Retina (tissue), 1 donor: Measurements from ENCODE around the gene NSG2.
A peak's percentile ranks its signal among the peaks of the same experiment; 100 is the strongest.
"Not testable (repeated sequence)": the region's sequence is repeated elsewhere in the genome, so short reads cannot be mapped to it uniquely, and the experiment has no call there.

Experiments
- DNase-seq: peaks from one replicate; pipeline ENCODE4 v3.0.0-alpha.2; 2016

NSG2 gene

DNA sequence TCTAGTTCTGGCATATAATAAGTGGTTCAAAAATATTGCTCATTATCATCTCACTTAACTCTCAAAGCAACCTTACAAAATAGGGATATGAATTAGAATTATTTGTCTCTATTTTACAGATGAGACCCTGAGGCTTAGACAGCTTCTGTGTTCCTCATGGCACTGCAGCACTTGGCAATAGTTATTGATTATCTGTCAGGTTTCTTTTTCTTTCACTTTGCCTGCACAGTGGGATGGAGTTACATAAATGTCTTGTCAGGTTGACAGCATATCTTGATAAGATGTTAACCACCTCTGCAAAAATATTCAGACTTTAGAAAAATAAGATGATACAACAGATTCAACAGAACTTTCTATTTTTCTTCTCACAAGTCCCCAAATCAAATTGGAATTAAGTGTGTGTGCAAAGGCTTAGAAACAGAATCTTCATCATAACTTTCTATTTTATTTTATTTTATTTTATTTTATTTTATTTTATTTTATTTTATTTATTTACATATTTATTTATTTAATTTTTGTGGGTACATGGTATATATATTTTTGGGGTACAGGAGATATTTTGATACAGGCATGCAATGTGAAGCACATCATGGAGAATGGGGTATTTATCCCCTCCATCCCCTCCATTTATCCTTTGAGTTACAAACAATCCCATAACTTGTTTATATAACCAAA is 17.7 kb downstream of the NSG2 start:
- DNase-seq, result no peak

DNA sequence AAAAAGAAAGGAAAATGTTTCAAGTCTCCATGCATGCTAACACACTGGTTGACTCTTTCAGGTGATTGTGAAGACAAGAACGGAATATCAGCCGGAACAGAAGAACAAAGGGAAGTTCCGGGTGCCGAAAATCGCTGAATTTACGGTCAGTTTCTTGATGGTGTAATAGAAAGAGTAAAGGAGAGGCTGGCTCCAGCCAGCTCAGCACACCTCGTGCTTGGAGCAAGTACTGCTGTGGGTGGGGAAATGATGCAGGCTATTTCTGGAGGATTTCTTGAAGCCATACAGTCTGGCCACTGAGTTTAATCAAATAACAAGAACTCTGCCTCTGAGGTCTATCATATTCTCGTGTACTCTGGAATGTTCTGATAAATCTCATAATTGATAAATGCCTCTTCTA is 18.7 kb downstream of the NSG2 start:
- DNase-seq, result no peak

DNA sequence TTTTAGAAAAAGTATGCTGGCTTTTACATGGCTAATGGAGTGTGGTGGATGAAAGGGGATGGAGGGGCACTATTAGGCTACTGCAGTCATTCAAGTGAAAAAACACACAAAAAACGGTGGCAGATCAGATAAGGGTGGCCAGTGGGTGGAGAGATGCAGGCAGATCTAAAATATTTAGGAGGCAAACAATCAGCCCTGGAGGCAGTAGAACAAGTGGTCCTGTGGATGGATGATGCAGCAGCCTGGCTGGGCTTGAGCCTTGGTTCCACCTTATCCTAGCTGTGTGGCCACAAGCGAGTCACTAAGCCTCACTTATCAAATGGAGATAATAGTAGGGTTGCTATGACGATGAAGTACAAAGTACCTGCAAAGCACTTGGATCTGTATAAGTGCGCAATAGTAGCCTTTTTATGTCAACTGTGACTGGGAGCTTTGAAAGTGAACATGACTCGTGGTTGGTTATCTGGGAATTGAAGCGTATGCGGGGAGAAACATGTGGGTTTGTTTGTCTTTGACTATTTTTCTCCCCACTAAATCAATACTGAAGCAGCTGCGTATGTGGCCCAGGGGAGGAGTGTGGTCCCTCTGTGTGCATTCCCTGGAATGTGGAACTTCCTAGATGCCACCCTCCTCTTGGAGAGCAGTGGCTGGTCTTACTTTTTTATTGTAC is 20.2 kb downstream of the NSG2 start:
- DNase-seq, result no peak

DNA sequence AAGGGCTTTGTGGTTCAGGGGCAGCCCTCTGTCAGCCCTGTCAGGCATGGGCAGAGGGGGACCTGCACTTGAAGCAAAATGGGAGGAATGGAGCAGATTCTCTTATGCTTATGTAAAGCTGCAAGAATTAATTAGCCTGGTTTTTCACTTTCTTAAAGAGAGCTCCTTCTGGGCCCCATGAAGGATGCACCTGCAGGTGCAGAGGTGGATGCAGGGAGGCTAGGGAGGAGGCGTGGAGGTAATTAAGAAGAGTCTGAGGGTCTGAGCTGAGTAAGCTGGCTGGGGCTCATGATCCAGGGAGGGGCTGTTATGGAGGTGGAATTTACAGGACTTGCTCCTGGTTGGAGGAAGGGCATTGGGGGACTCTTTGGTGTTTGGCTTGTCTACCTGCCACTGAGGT is 22.0 kb downstream of the NSG2 start:
- DNase-seq, result no peak

DNA sequence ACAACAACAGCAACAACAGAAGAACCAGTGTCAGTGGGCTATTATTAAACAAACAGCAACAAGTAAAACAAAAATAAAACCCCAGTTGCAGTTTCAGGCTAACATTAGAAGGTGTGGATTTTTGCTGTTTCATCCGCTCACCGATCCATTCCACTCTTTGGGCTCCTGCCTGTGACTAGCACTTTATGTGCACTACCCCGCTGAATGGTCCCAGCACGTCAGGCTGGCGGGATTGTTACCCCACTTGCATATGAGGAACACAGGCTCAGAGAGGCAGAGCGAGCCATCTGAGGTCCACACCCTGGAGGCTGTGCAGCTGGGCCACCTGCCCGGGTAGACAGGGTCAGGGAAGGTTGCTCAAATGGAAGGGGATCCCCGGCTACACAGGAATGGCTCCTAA is 26.0 kb downstream of the NSG2 start:
- DNase-seq, result no peak

DNA sequence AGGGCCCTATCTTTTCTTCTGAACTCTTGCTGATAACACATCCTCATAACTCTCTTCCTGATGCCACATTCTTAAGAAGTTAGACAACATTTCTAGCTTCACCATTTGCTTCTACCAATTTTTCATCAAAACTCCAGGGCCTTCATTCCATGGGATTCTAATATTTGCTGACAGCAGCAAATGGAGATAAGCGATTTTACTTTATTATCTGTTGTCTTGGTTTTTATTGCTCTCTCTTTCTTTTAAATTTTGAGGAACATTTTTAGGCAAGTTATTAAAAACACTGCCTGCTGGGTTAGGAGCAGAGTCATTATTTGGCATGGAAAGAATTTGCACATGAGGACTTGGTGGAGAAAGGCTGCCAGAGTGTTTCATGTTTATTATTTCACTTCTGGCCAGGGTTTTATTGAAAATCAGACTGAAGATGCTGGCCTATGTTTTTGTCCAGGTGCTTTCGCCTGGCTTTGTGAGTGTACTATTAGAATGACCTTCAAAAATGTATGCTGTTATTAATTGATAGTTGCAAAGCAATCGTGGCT is 27.7 kb downstream of the NSG2 start:
- no peak for DNase-seq

DNA sequence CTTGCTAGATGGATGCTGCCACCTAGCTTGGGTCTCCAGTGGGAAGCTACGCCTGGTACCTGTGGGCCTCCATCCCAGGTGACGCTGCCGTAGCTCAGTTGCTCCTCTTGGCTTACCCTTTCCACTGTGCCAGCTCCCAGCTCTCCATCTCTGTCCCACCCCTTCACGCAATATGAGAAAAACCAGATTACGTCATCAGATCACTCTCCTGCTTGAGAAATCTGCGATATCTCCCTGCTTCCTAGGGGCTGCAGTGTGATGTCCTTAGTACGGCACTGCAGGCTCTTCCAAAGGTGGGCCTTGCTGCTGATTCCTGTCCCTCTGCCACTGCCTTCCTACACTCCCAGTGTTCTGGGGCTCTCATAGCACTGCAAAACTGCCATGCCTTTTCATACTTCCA is 28.9 kb downstream of the NSG2 start:
- no peak for DNase-seq

DNA sequence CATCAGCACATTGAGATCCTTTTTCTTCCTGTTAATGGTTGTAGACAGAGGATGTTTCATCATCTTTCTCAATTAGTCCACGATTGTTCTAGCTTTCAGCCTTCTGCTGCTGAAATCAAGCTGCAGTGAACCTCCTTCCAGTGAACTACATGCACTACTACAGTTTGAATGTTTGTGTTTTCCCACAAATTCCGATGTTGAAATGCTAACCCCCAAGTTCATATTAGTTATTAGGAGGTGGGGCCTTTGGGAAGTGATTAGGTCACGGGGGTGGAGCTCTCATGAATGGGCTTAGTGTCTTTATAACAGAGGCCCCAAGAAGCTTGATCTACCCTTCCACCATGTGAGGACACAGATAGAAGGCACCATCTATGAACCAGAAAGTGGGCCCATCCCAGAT is 32.9 kb downstream of the NSG2 start:
- DNase-seq, result no peak

DNA sequence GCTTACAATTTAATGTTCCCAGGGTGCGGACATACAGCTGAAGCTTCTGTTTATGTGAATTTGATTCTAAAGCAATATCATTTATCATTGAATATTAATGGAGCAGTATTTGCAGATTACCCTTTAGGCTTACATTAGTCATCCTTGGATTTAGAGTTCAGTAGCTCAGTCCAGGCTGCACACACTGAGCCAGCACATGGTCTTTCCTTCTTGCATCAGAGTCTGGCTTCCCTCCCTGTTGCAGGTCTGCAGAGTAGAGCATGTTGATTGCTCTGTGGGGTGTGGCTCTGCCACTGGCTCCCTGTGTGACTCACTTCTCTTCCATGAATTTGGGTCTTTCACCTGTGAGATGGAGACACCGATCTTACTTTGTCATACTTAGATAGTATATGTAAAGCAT is 36.8 kb downstream of the NSG2 start:
- DNase-seq, result no peak

DNA sequence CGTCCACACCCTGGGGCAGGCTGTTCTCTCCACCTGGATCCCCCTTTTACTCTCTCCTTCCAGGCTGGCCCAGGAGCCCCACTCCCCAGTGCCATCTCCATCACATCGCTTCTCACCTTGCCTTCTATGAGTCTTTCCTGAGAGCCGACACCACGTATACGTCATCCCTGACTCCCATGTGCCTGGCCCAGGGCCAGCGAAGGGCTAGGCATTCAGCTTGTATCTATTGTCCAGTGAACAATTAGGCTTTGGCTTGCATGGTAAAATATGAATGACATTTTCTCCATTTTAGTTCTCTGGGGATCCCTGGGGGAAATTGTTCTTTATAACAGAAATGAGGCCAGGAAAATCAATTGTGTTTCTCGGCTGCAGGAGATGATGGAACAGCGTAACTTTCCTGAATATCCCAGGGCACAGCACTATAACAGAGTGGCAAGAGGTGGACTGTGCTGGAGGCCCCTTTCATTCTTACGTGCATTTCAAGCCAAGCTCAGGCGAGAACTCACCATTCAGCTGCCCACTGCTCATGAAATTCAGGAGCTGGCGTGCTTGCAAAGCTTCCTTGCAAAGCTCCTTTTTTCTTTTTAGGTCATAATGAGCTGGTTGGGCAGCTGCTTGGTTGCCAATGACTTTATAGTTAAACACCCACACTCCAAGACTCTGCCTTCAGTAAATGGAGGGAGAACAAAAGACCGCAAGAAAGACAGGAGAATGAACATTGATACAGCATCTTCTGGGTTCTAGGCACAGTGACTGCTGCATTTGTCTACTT is 37.7 kb downstream of the NSG2 start:
- DNase-seq, result peak; percentile 50

DNA sequence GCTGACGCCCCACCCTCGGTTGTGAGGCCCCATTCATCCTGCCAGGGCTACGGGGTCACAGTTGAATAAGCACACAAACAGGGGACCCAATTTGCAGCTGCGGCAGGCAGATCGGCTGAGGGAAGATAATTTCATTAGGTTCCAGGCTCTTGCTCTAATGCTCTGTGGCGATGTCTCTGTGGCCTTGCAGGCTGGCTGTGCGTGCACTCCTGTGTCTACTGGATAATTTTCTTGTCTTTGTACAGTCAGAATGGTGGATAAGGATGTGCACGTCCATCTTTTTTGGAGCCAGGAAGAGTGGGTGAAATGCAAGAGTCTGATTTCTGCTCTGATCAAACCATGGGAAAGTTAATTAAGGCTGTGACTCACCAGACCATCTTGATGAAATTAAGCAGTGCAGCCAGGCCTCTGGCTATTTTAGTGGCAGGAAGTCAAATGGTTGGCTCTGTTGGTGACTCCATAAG is 39.2 kb downstream of the NSG2 start:
- DNase-seq, result peak; percentile 44

DNA sequence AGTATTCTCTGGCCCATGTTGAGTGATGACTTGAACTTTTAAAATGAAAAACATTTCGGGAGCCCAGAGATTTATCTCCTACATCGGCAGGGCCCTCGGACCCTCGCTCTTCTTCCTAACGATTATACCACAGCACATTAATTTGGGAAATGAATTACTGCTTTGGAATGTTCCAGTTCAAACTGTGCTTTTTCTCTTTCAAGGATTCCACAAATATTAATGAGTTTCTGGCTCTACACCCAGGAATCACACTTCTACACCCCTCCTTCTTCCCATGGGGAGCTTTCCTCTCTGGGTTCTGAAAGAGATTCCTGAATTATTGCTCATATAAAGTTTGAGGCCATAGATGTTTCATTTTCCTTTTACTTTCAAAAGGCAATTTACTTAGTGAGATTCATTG is 41.2 kb downstream of the NSG2 start:
- DNase-seq, result no peak

DNA sequence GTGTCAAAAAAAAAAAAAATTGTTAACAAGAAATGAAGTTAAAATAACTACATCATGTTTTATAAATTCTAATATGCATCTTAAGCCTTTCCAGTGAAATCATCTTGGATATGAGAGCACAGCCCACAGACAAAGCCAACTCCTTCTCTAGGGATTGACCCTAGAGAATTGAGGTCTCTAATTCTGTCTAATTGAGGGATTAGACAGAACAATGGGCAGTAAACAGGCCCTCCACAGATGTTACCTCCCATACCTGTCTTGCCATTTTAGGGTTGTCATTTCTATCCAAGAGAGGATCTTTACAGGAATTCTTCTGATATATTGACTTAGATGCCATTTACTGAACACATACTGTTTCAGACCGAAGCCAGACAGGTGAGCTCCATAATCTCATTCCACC is 42.3 kb downstream of the NSG2 start:
- no peak for DNase-seq

DNA sequence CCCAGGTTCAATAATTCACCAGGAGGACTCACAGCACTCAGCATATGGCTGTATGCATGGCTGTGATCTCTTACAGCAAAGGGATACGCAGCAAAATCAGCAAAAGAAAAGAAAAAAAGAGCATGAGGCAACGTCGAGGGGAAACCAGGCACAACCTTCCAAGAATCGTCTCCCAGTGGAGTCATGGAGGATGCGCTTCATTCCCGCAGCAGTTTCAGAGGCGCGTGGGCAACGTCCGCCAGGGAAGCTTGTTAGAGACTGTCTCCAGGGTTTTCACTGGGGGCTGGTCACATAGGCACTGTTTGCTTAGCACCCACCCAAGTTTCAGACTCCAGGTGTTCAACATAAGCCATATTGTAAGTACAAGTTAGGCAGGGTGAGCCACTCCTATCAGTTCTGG is 44.6 kb downstream of the NSG2 start:
- no peak for DNase-seq

DNA sequence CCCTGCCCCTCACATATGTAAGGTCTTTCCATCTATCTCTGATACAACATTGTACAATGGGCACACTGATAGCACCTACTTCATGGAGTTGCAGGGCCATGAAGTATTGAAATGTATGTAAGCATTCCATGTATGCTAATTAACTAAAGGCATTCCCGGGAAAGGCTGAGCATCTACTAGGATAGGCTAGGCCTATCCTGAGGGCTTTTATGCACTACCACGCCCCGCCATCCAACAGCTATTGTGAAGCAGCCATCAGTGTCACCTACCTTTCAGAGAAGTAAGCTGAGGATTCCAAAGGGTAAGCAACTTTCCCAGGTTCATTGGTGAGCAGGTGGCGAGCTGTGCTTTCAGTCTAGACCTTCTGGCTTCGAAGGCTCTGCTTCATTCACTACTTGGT is 47.6 kb downstream of the NSG2 start:
- DNase-seq, result no peak

DNA sequence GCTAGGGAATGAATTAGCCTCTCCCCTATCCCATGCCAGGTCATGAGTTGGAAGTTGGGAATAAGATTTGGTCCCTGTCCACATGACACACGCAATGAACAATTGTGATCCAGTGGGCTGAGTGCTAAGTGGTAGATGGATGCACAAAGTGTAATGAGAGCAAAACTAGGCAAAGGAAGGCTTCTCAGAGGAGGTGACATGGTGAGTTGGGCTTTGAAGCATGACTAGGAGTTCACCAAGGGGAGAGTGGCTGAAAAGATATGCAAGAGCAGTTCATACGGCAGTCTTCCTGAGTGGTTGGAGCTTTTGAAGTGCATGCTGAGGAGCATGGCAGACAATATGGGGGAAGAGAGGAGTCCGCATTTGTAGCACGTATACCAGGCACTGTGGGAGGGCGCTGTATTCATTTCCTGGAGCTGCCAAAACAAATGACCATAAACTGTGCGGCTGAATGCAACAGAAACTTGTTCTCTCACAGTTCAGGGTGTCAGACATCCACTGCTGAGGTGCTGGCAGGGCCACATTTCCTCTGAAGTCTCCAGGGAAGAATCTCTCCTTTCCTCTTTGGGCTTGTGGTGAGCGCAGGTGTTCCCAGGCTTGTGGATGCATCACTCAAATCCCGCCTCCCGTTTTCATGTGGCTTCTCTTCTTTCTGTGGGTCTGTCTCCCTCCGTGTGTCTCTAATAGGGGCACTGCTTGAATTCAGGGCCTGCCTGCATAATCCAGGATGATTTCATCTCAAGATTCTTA is 49.5 kb downstream of the NSG2 start:
- DNase-seq, result no peak

DNA sequence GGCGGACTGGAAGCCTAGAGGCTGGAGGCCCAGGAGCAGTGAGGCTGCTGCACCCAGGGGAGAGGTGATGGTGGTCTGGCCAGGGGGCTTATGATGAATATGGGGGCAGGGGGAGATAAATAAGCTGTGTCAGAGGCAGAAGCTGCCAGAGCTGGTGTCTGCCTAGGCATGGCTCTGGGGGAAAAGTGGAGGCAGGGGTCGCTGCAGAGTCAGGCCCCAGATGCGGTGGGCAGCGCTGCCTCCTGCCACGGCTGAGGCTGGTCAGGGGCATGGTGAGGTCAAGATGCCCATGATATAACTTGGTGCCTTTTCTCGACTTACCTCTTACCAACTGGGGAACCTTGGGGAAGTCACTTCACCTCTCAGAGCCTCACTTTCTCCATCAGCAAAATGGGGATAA is 51.1 kb downstream of the NSG2 start:
- DNase-seq, result no peak

DNA sequence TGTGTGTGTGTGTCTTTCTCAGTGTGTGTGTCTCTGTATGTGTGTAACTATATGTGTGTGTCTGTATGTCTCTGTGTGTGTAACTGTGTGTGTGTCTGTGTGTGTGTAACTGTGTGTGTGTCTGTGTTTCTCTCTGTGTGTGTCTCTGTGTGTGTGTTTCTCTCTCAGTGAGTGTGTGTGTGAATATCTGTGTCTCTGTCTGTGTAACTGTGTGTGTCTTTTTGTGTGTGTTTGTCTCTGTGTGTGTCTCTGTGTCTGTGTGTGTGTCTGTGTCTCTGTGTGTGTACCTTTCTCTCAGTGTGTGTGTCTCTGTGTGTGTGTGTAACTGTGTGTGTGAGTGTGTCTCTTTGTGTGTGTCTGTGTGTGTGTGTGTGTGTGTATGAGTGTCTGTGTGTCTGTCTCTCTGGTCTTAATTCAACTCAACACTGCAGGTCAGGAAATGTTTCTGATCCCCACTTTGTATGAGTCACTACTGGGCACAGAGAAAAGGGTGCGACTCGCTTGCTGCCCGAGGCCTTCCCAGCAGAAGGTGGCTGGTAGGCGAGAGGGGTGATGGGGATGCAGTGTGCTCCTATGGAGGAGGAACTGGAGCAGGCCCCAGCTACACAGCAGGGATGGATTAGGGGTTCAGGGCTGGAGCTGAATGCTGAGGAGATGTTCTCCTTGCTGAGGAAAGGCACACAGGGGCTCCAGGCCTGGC is 52.1 kb downstream of the NSG2 start:
- DNase-seq, result no peak

DNA sequence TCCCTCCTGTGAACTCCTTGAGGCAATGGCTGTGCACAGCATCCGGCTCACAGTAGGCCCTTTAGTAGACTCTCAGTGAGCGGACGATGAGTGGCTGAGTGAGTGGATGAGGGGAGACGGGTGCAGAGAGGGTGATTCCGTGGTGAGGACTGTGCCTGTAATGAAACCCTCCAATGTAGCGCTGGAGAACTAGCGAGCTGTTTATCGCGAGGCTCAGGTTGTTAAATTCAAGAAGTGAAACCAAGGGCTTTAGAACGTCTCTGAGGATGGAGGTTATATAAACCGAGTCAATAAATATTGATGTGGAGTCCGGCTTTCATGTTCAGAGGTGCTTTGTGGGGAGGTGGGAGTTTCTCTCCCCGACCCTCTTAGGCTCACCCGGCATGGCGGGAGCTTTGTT is 53.2 kb downstream of the NSG2 start:
- DNase-seq, result no peak

DNA sequence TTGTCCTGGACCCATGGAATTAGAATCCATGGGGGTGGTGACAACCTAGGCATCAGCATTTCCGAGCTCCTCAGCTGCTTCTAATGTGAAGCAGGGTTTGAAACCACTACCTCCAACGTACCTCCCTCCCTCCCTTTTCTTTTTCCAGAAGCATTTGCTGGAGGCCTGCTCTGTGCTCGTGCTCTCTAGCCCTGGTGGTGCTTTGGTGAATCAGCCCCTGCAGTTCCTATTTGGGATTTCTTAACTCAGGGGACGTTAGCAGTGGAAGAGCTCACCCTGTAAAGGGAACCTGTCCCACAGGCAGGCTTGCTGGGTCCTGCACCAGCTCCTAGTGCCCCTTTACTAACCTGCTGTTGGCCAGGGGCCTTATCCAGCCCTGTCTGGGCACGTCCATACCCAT is 55.0 kb downstream of the NSG2 start:
- DNase-seq, result no peak

DNA sequence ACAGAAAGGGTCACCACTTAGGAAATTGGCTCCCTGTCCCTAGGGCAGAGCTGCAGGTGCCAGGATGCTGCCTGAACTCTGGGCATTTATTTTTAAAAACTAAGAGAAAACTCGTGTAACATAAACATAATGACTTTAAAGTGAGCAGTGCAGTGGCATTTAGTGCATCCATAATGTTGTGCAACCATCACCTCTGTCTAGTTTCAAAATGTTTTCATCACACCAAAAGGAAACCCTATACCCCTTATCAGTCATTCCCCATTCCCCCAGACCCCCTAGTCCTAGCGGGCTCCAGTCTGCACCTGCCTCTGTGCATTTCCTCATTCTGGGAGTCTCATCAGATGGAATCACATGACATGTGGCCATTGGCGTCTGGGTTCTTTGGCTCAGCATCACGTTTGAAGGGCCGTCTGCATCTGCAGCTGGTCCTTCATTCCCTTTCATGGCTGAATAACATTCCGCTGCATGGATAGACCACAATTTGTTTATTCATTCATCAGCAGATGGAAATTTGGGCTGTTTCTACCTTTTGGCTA is 55.8 kb downstream of the NSG2 start:
- DNase-seq, result no peak

DNA sequence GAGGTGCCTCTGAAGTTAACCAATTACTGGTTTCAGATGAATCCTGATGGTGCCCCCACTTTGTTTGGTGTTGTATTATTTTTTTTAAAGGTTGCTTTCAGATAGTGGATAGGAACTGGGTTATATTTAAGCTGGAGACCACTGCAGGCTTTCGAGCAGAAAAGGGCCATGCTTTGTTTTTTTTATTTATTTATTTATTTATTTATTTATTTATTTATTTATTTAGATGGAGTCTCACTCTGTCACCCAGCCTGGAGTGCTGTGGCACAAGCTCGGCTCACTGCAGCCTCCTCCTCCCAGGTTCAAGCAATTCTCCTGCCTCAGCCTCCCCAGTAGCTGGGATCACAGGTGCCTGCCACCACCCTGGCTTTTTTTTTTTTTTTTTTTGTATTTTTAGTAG is 57.1 kb downstream of the NSG2 start:
- DNase-seq, result not testable (repeated sequence)
